HG02763 (cell line): ENCODE measurements around the gene EHMT1.

ENCODE experiments used
- ATAC-seq: cut with Tn5 transposase; IDR thresholded peaks from one replicate; pipeline ENCODE4 v1.9.1; 2021; ENCODE audit warnings: mild to moderate bottlenecking, moderate library complexity; ENCODE audit not compliant: unreplicated experiment

Gene EHMT1

DNA sequence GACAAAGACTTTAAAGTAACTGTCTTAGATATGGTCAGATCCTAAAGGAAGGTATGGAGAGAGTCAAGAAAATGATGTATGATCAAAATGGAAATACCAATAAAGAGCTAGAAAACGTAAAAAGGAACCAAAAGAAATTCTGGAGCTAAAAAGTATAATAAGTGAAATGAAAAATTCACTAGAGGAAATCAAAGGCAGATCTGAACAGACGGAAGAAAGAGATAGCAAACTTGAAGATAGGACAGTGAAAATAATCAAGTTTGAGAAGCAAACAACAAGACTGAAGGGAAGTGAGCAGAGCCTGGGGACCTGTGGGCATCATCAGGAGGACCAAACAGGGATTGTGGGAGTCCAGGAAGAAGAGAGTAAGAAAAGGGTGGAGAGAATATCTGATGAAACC, 115.4 kb downstream of the EHMT1 start:
- no peak for ATAC-seq

DNA sequence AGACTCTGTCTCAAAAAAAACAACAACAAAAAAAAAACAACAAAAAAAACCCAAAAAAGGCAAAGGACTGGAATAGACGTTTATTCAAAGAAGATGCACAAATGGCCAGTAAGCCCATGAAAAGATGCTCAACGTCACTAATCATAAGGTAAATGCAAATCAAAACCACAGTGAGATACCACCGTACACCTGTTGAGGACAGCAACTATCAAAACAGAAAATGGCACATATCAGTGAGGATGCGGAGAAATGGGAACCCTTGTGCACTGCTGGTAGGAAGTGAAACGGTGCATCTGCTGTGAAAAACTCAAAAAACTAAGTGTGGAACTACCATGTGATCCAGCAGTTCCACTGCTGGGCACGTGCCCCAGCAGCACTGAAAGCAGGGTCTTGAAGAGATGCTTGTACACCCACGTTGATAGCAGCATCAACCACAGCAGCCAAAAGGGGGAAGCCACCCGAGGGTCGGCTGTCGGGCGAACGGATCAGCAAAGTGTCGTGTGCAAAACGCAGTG, 119.4 kb downstream of the EHMT1 start:
- ATAC-seq, result peak; percentile 81

DNA sequence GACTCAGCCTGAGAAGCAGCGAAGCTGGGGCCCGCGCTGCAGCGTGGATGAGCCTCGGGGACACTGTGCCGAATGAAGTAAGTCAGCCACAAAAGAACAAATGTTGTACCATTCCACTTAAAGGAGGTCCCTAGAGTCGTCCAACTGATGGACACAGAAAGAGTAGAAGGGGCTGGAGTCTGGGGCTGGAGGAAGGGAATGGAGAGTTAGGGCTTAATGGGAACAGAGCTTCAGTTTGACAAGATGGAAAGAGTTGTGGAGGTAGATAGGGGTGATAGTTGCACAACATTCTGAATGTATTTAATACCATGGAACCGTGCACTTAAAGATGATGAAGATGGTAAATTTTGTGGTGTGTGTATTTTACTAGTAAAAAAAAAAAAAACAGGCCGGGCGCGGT, 119.9 kb downstream of the EHMT1 start:
- no peak for ATAC-seq

DNA sequence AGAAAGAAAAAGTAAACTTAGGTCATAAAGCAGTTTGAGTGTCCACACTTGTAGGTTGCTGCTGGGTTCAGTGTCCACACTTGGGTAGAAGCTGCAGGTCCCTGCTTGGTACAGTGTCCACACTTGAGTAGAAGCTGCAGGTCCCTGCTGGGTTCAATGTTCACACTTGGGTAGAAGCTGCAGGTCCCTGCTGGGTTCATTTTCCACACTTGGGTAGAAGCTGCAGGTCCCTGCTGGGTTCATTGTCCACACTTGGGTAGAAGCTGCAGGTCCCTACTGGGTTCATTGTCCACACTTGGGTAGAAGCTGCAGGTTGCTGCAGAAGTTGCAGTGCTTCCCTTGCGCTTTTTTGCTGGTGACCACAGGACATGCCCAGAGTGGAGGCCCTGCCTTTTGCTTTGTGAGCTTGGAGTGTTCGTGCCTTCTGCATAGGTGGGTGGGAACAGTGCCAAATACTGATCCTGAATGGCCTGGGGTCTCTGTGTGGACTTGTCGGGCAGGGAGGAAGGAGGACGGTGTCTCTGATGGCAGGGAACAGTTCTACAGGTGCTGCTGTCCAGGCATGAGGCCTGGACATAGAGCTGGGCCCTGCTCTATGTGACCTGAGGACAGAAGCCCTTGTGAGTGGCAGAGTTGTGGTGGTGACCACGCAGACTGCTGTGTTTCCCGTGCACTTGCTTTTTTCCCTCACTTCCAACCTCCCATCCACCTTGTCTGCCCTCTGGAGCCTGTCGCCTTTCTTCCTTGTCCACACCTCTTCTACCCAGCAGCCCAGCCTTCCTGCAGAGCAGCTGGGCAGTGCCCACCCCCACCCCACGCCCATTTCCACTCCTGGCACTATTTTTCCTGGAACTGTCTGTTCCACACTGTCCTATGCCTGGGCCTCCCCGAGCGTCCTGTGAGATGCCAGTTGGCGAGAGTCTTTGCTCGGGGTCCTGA, 120.8 kb downstream of the EHMT1 start:
- no peak for ATAC-seq

DNA sequence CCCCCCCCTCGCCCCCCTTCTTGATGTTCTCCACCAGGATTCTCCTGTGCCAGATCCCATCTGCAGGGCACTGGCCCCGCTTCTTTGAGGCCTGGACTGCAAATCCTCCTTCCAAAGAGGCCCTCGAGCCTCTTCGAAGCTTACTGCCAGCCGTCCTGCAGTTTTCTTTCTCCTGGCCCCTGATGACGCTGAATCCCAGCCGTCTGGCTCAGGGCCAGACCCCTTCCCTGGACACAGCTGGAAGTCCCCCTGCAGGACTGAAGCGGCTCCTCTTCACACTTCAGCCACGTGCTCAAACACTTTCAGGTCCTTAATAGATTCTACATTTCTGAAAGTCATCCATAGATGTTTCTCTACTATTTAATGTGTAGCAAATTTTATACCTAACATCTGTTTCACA, 121.5 kb downstream of the EHMT1 start:
- no peak for ATAC-seq

DNA sequence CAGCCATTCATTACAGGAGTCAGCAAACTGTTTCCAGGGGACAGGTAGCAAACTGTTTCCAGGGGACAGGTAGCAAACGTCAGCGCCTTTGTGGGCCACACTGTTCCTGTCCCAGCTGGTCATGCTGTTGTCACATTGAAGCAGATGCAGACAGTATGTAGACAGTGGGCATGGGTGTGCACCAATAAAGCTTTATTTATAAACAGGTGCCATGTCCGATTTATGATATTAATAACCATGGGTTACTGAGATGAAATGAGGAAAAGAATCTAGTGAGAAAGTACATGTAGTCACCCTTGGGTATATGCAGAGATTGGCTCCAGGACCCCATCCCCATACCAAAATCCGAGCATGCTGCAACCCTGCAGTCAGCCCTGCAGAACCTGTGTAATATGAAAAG, 122.5 kb downstream of the EHMT1 start:
- ATAC-seq, result no peak

DNA sequence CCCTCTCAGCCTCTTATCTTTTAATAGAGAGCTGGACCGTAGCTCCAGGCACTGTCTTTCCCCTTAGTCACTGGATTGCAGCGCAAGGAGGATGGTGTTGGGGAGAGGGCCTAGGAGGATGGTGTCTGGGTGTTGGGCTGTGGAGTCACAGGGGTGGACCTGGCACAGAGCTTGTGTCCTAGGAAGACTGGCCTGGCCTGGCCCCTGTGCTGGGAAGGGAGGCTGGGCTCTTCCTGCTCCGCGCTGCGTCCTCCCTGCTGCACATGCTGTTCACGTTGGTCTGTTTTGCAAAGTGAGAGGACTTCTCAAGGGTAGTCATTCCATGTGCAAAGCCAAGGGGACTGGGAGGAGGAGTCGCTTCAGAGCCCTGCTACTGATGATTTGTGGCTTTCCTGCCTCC, 123.9 kb downstream of the EHMT1 start:
- no peak for ATAC-seq

DNA sequence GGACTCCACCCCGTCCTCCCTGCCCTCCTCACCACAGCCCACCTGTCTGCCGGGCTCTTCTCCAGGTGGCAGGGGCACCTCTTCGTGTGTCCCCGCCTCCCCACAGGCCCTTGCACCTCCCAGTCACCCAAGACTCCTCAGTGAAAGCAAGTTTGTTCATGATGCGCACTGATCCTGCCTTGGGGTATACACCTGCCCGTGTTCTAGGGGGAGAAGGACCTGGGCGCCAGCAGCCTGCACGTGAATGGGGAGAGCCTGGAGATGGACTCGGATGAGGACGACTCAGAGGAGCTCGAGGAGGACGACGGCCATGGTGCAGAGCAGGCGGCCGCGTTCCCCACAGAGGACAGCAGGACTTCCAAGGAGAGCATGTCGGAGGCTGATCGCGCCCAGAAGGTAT, 124.9 kb downstream of the EHMT1 start:
- no peak for ATAC-seq

DNA sequence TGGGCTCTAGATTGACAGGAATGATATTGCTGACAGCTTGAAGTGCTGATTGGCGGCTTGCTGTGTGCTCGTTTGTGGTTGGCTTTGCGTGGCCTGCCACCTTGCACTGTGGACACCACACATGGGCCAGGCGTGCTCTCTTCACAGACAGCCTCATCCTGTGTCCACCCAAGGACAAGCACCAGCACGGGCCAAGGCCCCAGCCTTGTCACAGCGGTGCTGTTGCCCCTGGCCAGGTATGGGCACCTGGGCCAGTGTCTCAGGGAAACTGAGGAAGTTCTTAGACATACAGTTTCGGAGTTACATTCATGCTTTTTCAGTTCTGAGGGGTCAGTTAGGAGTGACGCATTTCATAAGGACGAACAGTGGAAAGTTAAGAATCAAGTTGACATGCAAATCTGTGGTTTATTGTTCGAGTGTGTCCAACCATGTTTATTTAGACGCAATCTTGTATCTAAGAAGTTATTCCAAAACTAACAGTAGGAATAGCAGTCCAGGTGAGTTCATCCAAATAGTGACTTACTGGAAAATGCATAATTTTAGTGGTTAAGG, 125.9 kb downstream of the EHMT1 start:
- ATAC-seq, result peak; percentile 43

DNA sequence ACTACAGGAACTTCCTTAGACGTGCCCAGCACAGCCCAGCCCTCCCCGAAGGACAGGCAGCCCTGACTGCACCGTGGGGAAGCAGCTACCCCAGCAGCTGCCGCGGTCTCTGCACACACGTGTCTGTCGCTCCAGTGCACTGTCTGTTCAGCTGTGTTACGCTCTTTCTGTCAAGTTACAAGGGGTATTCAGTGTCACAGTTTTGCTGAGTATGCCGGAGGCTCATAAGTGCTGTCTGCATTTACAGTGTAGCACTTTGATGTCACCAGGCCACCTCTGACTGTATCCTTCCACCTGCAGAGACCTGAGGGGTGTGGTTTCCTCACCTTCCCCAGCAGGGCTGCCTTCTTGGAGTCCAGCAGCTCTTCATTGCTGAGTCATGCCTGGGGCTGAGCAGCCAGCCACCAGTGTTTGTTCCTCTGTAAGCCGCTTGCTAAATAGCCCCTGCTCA, 126.8 kb downstream of the EHMT1 start:
- peak; percentile 59 for ATAC-seq

DNA sequence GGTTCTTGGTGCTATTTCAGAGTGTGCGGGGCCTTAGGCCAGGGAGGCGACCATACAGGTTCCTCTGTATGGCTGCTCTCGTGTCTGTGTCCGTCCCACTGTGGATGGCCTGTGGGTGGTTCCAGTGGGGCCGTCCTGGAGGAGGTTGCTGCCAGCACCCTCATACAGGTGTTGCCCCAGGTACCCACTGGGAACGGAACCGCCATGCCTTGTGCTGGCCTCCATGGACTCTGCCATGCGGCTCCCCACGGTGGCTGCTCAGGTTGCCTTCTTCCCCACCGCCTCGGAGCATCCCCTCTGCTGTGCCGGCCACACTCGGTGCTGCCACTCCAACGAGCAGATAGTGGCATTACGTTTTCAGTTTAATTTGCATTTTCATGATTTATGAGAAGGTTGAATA, 129.5 kb downstream of the EHMT1 start:
- ATAC-seq, result no peak

DNA sequence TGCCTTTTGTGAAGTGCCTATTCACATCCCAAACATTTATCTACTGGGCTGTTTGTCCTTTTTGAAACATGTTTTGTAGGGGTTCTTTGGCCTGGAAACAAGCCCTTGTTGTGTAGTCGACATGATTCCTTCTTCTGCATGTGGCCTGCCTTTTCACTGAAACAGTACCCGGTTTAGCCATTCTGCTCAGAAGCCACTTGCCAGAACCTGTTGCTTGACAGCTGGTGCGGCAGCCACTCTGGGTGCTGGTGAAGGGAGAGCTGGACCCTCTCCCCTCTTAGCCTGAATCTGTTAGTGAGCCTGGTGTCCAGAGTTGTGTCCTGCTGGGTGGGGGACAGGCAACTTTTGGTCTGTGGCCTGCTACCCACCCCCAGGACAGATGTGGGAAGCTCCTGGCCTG, 129.9 kb downstream of the EHMT1 start:
- ATAC-seq, result no peak

DNA sequence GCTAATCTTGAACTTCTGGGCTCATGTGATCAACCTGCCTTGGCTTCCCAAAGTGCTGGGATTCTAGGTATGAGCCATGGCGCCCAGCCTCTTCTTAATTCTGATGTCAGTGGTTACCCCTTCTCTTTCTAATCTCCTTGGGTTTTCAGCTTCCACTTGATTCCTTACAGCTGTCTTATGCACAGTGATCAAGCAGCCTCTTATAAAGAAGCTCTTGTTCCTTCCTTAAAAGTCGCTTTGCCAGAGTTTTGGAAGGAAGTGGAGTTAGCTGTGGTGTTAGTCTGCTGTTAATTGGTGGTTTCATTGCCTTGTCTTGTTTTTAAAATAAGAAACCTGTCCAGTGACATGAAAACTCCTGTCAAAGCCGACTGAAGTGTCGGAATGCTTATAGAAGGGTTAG, 130.7 kb downstream of the EHMT1 start:
- no peak for ATAC-seq

DNA sequence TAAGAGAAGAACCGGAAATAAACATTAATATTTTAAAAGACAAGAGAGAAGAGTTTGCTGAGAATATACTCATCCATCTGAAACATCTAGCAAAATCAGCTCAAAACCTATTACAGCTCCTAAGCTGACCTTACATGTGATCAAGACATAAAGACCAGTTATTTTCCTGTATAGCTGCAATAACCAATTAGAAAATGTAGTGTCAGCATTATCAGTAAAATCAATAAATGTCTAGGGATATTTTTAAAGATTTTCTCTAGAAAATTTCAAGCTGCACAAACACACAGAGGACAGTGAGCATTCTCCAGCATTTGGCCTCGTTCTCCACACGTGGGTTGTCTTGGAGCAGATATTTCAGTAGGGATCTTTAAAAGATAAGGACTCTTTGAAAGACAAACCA, 131.2 kb downstream of the EHMT1 start:
- ATAC-seq, result no peak

DNA sequence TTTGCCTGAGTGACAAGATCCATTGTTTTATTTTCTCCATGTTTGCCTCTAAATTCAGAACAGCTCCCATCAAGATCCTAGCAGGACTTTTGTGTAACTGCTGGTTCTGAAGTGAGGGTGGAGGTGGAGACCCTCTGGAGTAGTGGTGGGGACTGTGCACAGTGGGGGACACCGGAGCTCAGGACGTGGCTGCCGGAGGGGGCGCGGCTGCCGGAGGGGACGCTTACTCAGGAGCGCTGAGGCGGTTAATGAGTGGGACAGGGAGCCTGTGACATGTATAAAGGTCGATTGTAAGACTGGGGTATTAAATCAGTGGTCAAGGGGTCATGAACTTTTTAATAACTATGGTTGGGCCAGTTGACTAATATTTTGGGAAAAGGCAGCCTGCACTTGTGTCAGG, 131.8 kb downstream of the EHMT1 start:
- no peak for ATAC-seq

DNA sequence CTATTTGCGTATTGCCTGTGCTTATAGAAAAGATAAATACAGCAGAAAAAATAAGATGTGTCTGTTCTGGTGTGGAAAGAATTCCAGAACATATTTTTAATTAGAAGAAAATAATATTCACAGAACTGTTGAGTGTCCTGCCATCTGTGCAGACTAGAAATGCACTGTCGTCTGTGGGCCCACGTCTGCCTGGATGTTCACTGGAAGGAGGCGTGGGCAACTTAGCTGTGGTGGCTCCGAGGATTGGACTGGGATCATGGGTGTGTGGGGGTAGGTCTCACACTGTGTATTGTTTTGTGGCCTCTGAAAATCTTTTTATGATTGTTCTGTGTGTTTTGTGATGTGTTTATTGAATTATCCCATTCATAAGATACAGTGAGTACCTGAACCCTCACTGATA, 132.8 kb downstream of the EHMT1 start:
- no peak for ATAC-seq

DNA sequence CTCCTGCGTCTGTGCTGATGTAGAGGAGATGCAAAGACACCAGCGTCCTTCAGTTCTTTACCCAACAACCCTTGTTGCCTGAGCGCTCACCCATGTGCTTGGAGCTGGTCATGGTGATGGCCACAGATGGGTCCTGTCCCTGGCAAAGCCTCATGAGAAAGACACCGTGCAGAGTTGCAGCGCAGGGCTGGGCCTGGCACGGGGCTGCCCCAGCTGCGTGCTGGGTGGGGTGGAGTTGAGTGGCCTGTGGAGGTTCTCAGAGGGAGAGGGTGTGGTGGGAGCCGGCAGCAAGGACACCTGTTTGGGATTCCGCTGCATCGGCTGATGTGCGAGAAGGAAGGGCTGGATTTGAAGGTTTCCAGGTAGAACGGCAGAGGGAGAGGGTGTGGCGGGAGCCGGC, 133.6 kb downstream of the EHMT1 start:
- no peak for ATAC-seq

DNA sequence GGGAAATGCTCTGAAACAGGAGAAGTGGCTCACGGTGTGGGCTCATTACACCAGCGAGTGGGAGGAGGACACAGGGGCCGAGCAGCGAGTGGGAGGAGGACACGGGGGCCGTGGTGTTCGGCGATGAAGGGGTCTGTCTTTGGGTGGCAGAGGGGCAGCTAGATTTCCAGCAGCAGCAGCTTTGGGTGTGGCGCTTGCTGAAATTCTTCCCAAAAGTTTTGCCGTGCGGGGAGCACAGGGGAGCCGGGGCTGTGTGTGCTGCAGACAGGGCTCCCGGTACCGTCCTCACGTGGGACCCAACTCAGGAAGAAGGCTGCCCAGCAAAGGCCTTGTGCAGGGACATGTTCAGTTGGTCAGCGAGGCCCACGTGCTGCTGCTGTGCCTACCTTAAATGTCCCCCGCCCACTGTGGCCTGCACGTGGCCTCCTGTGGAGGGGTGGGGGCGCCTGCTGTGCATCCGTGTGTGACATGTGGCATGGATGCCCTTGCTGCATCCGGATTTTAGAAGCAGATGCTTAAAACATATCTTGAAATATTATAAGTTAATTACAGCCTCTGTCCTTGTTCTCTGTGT, 134.5 kb downstream of the EHMT1 start:
- ATAC-seq, result no peak

DNA sequence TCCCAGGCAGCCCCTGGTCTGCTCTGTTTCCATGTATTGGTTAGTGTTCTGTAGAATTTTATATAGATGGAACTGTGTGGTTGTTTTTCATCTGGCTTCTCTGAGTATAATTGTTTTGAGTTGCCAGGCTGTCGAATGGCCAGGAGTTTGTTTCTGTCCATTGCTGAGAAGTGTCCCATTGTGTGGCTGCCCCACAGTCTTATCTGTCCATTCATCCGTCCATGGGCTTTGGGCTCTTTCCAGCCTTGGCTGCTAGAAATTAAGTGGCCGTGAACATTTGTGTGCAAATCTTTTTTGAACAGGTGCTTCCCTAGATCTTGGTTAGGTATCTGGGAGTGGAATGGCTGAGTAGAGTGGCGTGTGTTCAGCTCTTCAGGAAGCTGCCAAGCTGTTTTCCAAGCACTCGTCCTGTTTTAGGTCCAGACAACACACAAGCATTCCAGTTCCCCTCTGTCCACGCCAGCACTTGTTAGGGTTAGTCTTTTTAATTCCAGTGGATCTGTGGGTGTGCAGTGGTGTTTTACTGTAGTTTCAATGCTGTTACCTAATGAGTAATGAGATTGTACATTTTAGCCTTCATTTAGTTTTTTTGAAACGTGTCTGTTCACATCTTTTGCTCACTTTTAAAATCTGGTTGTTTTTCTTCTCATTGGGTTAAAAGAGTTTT, 136.6 kb downstream of the EHMT1 start:
- no peak for ATAC-seq

DNA sequence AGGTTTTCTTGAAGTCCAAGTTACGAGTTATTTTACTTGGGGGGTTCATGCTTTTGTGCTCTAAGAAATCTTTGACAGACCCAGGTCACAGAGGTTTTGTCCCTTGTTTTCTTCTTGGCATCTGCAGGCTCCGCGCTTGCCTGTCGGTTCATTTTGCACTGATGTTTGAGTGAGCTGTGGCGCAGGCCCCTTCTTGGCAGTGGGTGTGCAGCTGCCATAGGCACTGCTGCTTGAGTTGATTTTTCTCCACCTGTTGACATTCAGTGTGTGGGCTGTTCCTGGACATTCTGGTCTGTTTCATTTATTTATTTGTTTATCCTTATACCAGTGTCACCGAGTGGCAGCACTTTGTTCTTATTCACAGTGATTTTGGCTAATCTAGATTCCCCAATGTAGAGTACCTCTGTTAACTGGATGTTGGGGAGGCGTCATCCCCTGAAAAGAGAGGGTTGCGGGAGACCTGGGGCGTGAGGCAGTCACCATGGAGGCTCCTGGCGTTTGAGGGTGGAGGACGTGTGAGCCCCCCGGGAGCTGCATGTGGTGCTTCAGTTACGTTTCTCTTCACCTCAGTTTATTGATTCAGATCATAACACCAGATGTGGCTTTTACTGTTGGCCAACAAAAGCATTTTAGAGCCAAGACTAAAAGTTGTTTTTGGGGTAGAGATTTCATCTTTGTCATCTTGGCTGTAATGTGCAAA, 137.4 kb downstream of the EHMT1 start:
- ATAC-seq, result no peak

DNA sequence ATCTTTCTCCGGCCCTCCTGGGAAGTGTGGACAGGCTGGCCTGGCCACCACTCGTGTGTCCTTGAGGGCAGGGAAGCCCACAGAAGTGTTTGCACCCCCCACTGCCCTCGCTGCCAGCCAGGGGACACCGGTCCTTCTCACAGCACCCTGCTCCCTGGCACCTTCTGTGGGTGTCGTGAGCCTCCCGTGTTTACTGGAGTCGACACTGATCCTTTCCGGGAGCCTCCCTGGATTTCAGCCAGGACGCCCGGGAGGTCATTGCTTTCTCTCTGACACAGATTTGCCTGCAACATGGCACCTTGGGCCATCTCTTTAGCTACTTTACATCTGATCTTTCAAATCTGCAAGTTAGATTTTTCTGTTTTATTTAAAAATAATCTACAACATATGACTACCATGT, 138.3 kb downstream of the EHMT1 start:
- no peak for ATAC-seq
